SKM-1 (cell line): Measurements from ENCODE around the gene IPPK.
"Not testable (repeated sequence)": the region's sequence is repeated elsewhere in the genome, so short reads cannot be mapped to it uniquely, and the experiment has no call there.

Experiments
- DNase-seq: peaks from one replicate; lab custom pipeline; 2025; ENCODE audit not compliant: unreplicated experiment; lab: John Stamatoyannopoulos, UW

The IPPK gene

DNA sequence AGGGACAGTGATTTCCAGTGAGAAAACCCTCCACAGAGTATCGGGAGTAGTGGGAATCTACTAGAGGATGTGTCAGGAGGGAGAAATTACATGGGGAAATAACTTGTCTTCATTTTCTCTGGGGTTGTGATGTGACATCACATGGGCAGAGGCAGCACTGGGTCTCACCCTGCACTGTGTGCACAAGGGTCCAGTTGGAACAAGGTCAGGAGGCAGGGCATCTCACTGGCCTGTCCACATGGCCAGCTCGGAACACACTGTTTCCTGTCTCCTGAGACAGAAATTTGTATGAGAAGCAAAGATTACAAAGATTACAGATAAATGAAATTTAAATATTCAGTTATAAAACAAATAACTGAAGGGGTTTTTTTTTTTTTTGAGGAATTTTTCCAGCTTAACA, 71.5 kb downstream of the IPPK start:
- no peak for DNase-seq

GRCh38 chr9:92595930-92596329, 74.0 kb downstream of the IPPK start:
- no peak for DNase-seq

DNA sequence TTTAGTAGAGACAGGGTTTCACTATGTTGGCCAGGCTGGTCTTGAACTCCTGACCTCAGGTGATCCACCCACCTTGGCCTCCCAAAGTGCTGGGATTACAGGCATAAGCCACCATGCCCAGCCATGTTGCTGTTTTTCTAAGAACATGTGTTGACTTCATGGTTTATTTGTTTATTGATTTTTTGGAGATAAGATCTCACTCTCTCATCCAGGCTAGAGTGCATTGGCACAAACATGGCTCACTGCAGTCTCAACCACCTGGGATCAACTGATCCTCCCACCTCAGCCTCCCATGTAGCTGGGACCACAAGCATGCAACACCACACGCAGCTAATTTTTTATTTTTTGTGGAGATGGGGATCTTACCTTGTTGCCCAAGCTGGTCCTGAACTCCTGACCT, 74.9 kb downstream of the IPPK start:
- DNase-seq = not testable (repeated sequence)

DNA sequence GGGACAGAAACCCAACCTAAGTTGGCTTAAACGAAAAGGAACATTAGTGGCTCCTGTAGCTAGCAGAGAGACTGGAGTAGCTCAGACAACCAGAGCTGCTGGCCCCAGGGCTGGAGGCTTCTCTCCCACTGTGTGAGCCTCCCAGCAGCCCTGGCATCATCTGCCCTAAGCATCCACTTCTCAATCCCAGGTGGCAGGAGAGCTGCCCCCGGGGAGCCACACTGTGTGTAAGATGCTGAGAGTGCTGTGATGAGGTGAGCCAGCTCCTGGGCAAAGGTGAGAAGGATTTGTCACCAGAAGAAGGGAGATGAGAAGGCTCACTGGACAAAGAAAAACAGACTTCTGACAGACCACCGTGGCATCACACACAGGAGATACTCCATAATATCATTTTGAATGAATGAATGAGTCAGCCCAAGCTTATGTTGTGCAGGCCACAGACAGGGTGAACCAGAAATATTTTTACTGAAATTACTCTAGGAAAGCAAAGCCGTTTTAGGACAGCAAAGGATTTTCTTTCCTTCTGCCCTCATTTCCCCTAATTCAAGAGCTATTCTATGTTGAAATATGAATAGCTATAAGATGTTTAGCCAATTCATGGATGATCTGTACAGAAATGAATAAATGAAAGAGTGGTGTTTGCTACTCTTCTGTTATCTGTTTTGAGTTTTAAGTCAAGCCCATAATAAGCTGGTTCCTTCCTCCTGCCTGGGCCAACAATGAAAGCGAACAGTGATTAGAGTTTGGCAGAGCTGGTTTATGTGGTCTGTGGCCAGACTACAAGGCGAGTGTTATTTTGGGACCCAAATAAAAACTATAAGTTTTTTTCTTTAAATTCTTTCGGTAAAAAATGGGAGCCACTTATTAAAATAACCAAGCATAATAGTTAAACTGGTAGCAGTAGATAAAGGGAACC, 76.7 kb downstream of the IPPK start:
- DNase-seq = no peak

DNA sequence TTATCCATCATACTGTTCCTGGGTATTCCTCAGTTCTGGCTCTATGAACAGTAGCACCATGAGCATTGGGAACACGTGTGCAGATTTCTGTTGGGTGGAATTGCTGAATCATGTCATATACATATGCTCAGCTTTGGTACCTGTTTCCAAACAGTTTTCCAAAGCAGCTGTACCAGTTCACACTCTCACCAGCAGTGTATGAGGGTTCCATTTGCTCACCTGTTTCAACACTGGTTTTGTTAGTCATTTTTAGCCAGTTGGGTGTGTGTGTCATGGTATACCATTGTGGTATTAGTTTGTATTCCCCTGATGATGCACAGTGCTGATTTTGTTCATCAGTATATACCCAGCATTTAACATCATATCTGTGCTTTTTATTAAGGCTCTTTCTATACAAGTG, 77.4 kb downstream of the IPPK start:
- no peak for DNase-seq

GRCh38 chr9:92590377-92590776, 79.6 kb downstream of the IPPK start:
- DNase-seq = no peak

DNA sequence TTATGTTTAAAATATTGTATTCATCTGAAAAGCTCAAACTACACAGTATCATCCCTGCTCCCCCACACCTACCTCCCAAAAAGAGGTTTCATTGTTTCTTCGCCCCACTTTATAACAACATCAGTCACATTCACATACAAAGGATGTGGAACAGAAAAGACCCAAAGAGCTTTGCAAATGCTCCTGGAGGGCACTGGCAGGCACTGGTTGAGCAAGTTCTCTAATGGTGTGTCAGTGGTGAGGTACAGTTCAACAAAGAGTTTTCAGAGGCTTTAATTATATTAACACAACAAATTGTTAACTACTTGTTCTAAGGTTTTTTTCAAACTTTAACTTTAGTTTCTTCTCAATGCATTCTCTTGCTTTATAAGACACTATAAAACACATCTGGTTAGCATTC, 80.0 kb downstream of the IPPK start:
- DNase-seq = no peak

GRCh38 chr9:92576175-92576574, 93.8 kb downstream of the IPPK start:
- DNase-seq = no peak

- not testable (repeated sequence) for DNase-seq
These were observed 96.3 kb downstream of the IPPK start for GRCh38 chr9:92573612-92574011.

DNA sequence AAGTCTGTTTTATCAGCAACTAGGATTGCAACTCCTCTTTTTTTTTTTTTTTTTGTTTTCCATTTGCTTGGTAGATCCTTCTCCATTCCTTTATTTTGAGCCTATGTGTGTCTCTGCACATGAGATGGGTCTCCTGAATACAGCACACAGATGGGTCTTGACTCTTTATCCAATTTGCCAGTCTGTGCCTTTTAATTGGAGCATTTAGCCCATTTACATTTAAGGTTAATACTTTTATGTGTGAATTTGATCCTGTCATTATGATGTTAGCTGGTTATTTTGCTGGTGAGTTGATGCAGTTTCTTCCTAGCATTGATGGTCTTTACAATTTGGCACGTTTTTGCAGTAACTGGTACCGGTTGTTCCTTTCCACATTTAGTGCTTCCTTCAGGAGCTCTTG, 98.1 kb downstream of the IPPK start:
- DNase-seq = not testable (repeated sequence)

GRCh38 chr9:92564982-92565381, 104.9 kb downstream of the IPPK start:
- no peak for DNase-seq

- no peak for DNase-seq
These were observed 105.4 kb downstream of the IPPK start for GRCh38 chr9:92564504-92564903.
